Mammary epithelial cell (primary cell): Measurements from ENCODE around the gene TNRC6C.

Experiments used
- EZH2 ChIP-seq: IDR thresholded peaks from 2 replicates; pipeline ENCODE4 v1.6.1; 2012; ENCODE audit warnings: low read length, inconsistent platforms, borderline replicate concordance
- TF ChIP-seq, protein P1 (sequence below), 2 donors: IDR thresholded peaks in 1 of 2; conservative IDR thresholded peaks in 1 of 2; 2 replicates each; pipeline ENCODE4 v1.5.1; 2011 to 2012; ENCODE audit warnings: inconsistent platforms in 2 of 2, low read length in 2 of 2, mild to moderate bottlenecking in 2 of 2, control low read depth in 1 of 2, low read depth in 1 of 2; ENCODE audit not compliant: insufficient read depth in 1 of 2; ENCODE audit errors: extremely low read depth in 1 of 2

GRCh38 chr17:78046923-78047322 lies 88.4 kb downstream of the TNRC6C start:
- TF ChIP-seq, protein P1, sequence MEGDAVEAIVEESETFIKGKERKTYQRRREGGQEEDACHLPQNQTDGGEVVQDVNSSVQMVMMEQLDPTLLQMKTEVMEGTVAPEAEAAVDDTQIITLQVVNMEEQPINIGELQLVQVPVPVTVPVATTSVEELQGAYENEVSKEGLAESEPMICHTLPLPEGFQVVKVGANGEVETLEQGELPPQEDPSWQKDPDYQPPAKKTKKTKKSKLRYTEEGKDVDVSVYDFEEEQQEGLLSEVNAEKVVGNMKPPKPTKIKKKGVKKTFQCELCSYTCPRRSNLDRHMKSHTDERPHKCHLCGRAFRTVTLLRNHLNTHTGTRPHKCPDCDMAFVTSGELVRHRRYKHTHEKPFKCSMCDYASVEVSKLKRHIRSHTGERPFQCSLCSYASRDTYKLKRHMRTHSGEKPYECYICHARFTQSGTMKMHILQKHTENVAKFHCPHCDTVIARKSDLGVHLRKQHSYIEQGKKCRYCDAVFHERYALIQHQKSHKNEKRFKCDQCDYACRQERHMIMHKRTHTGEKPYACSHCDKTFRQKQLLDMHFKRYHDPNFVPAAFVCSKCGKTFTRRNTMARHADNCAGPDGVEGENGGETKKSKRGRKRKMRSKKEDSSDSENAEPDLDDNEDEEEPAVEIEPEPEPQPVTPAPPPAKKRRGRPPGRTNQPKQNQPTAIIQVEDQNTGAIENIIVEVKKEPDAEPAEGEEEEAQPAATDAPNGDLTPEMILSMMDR (conservative IDR thresholded peaks at IDR 0.05 in 1 of 2, IDR thresholded peaks at IDR 0.05 in 1 of 2; ENCODE audit: extremely low read depth in 1 of 2, insufficient read depth in 1 of 2, low read depth in 1 of 2, low read length in 2 of 2) = no peak
- TF ChIP-seq EZH2 = no peak
